CD14-positive monocyte (primary cell): Measurements from ENCODE around the gene DDN. TPM values are rescaled to one million over a fixed set of nuclear protein-coding genes. Genes with fewer than 3 reads are reported as not detected.

Experiments
- DNase-seq, 3 donors: peaks; one replicate each; pipeline ENCODE4 v3.0.0-alpha.2; 2011 to 2022
- H2AFZ ChIP-seq: 2 replicates; pipeline ENCODE4 v1.6.0; 2012; ENCODE audit warnings: mild to moderate bottlenecking, low read depth, low read length, inconsistent platforms; ENCODE audit not compliant: insufficient read depth, poor library complexity, severe bottlenecking
- H3K27ac ChIP-seq, 2 donors: 1 replicate in 1 of 2; 2 replicates in 1 of 2; pipeline ENCODE4 v1.5.1; 2012 to 2013; ENCODE audit warnings: low read length in 2 of 2, control low read depth in 1 of 2, inconsistent platforms in 1 of 2, low read depth in 1 of 2, mild to moderate bottlenecking in 1 of 2
- H3K27me3 ChIP-seq, 2 donors: one replicate each; pipeline versions ENCODE4 v1.6.0 to v1.6.1; 2011 to 2013; ENCODE audit warnings: low read length in 2 of 2; ENCODE audit not compliant: control insufficient read depth in 2 of 2, insufficient read depth in 2 of 2
- H3K36me3 ChIP-seq, 2 donors: replicated peaks in 1 of 2; 1 replicate in 1 of 2; 2 replicates in 1 of 2; pipeline versions ENCODE4 v1.5.1 to v1.6.1; 2012 to 2013; ENCODE audit warnings: low read length in 2 of 2, control low read depth in 1 of 2, inconsistent platforms in 1 of 2, mild to moderate bottlenecking in 1 of 2; ENCODE audit not compliant: insufficient read depth in 2 of 2, control insufficient read depth in 1 of 2
- H3K4me1 ChIP-seq, 2 donors: 1 replicate in 1 of 2; 2 replicates in 1 of 2; pipeline versions ENCODE4 v1.5.1 to v1.6.1; 2012 to 2013; ENCODE audit warnings: low read length in 2 of 2, control low read depth in 1 of 2, inconsistent platforms in 1 of 2, mild to moderate bottlenecking in 1 of 2, moderate library complexity in 1 of 2; ENCODE audit not compliant: insufficient read depth in 2 of 2, control insufficient read depth in 1 of 2
- H3K4me2 ChIP-seq: replicated peaks from 2 replicates; pipeline ENCODE3; 2012; ENCODE audit warnings: low read length, moderate library complexity, mild to moderate bottlenecking; ENCODE audit not compliant: poor library complexity, severe bottlenecking; ENCODE audit errors: extremely low read depth
- H3K4me3 ChIP-seq, 3 experiments: fragments of 200-600 bp in 1 of 3; sonication (generic) in 1 of 3; replicated peaks in 1 of 3; 1 replicate in 2 of 3; 2 replicates in 1 of 3; pipeline ENCODE4 v1.5.1; 2011 to 2013; ENCODE audit warnings: low read length in 3 of 3, mild to moderate bottlenecking in 3 of 3, control low read depth in 2 of 3, low read depth in 2 of 3, inconsistent platforms in 1 of 3, moderate library complexity in 1 of 3
- H3K79me2 ChIP-seq: 2 replicates; pipeline ENCODE4 v1.6.0; 2012; ENCODE audit warnings: mild to moderate bottlenecking, control low read depth, inconsistent platforms, low read length, moderate library complexity; ENCODE audit not compliant: insufficient read depth
- H3K9ac ChIP-seq: 2 replicates; pipeline ENCODE4 v1.6.0; 2017; ENCODE audit warnings: low read length, mild to moderate bottlenecking; ENCODE audit not compliant: insufficient read depth, poor library complexity, severe bottlenecking
- H3K9me3 ChIP-seq, 2 donors: replicated peaks in 1 of 2; 1 replicate in 1 of 2; 2 replicates in 1 of 2; pipeline versions ENCODE4 v1.5.1 to v1.6.1; 2012 to 2013; ENCODE audit warnings: low read length in 2 of 2, control low read depth in 1 of 2; ENCODE audit not compliant: control insufficient read depth in 1 of 2, insufficient read depth in 1 of 2
- H4K20me1 ChIP-seq: 2 replicates; pipeline ENCODE4 v1.6.0; 2012; ENCODE audit warnings: mild to moderate bottlenecking, low read length, control low read depth, moderate library complexity; ENCODE audit not compliant: insufficient read depth
- H3K27ac Mint-ChIP-seq, 7 donors: one replicate each; pipeline ENCODE4 v1.8.0; 2020; ENCODE audit warnings: mild to moderate bottlenecking in 7 of 7, mixed read lengths in 7 of 7, moderate library complexity in 6 of 7, inconsistent platforms in 2 of 7
- H3K27me3 Mint-ChIP-seq, 3 donors: one replicate each; pipeline ENCODE4 v1.8.0; 2021 to 2022; ENCODE audit warnings: low read depth in 3 of 3, mild to moderate bottlenecking in 3 of 3, mixed read lengths in 3 of 3, moderate library complexity in 3 of 3, inconsistent platforms in 1 of 3
- H3K36me3 Mint-ChIP-seq, 2 donors: one replicate each; pipeline ENCODE4 v1.8.0; 2020; ENCODE audit warnings: mixed read lengths in 2 of 2, inconsistent platforms in 1 of 2, mild to moderate bottlenecking in 1 of 2
- H3K4me1 Mint-ChIP-seq: one replicate; pipeline ENCODE4 v1.8.0; 2020; ENCODE audit warnings: mild to moderate bottlenecking, mixed read lengths
- H3K4me3 Mint-ChIP-seq, 2 donors: one replicate each; pipeline ENCODE4 v1.8.0; 2020; ENCODE audit warnings: mild to moderate bottlenecking in 2 of 2, mixed read lengths in 2 of 2, moderate library complexity in 1 of 2
- H3K9me3 Mint-ChIP-seq, 7 donors: one replicate each; pipeline ENCODE4 v1.8.0; 2020 to 2022; ENCODE audit warnings: mixed read lengths in 7 of 7, mild to moderate bottlenecking in 6 of 7, moderate library complexity in 6 of 7, inconsistent platforms in 2 of 7
- WGBS: methylation state at CpG from one replicate; pipeline ENCODE4 v1.1.5; 2013; ENCODE audit warnings: missing lambda C conversion rate; ENCODE audit not compliant: insufficient coverage; 5-methylcytosine and 5-hydroxymethylcytosine counted together
- intact Hi-C, 2 donors: fragments of 100-400 bp; cut with micrococcal nuclease; formaldehyde crosslinking; loops; one replicate each; pipeline versions ENCODE4 v1.15.0 to v1.15.1; 2023
- polyA plus RNA-seq, 3 donors: library from polyadenylated mRNA; depleted of rRNA in 1 of 3; unstranded in 2 of 3; stranded (reverse) in 1 of 3; fragments of 300-500 nt in 2 of 3; fragments of >200 nt in 1 of 3; fragmentation: Illumina TruSeq in 2 of 3; gene quantifications; 1 replicate in 2 of 3; 2 replicates in 1 of 3; pipeline ENCODE4 v1.2.3, GENCODE V29; 2012 to 2021
- TF ChIP-seq, protein P1 (sequence below): fragments of 200-600 bp; IDR thresholded peaks from one replicate; pipeline ENCODE4 v1.8.0; 2022; ENCODE audit warnings: antibody characterized with exemption, mild to moderate bottlenecking

Gene DDN
- polyA plus RNA-seq, 3 donors, result 0.27 TPM; not detected in 2

- WGBS, result 100% methylated on average over 2 of the region's 7 CpGs
- TF ChIP-seq, protein P1, sequence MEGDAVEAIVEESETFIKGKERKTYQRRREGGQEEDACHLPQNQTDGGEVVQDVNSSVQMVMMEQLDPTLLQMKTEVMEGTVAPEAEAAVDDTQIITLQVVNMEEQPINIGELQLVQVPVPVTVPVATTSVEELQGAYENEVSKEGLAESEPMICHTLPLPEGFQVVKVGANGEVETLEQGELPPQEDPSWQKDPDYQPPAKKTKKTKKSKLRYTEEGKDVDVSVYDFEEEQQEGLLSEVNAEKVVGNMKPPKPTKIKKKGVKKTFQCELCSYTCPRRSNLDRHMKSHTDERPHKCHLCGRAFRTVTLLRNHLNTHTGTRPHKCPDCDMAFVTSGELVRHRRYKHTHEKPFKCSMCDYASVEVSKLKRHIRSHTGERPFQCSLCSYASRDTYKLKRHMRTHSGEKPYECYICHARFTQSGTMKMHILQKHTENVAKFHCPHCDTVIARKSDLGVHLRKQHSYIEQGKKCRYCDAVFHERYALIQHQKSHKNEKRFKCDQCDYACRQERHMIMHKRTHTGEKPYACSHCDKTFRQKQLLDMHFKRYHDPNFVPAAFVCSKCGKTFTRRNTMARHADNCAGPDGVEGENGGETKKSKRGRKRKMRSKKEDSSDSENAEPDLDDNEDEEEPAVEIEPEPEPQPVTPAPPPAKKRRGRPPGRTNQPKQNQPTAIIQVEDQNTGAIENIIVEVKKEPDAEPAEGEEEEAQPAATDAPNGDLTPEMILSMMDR, result no peak
- intact Hi-C loops, result no loop called here
- no peak for DNase-seq
- H3K4me2 ChIP-seq, result no peak overlapping the region
- peaks cover 27 to 44% of the 10 kb centered on the region in 2 donors for H3K4me1 ChIP-seq
- no peaks in the 10 kb centered on the region for H3K79me2 ChIP-seq
- no peak overlapping the region for H3K27ac Mint-ChIP-seq
- H2AFZ ChIP-seq, result no peak overlapping the region
- H3K36me3 Mint-ChIP-seq, result peaks cover 3 to 14% of the 10 kb centered on the region in 2 donors
- H3K27me3 ChIP-seq, result peaks cover 31 to 48% of the 10 kb centered on the region in 2 donors
- no peak overlapping the region for H3K27ac ChIP-seq
- no peak overlapping the region for H3K9ac ChIP-seq
- H3K4me1 Mint-ChIP-seq, result peaks cover 37% of the 10 kb centered on the region
- peaks cover 0 to 20% of the 10 kb centered on the region in 2 donors for H3K9me3 ChIP-seq
- H3K4me3 Mint-ChIP-seq, result no peak overlapping the region
- H4K20me1 ChIP-seq, result peaks cover 10% of the 10 kb centered on the region
- no peak overlapping the region for H3K4me3 ChIP-seq
- peaks cover 0 to 15% (median 11%) of the 10 kb centered on the region in 7 donors for H3K9me3 Mint-ChIP-seq
- no peaks in the 10 kb centered on the region for H3K36me3 ChIP-seq
- H3K27me3 Mint-ChIP-seq, result peaks cover 43 to 53% (median 49%) of the 10 kb centered on the region in 3 donors
These were observed 31.2 kb downstream of the DDN start for GRCh38 chr12:48967991-48968390.

GRCh38 chr12:48966177-48966895, 32.8 kb downstream of the DDN start:
- Histone ChIP-seq H2AFZ (peak overlapping the region; percentile 60), H3K27me3 (peaks cover 16 to 36% of the 10 kb centered on the region in 2 donors), H3K4me1 (peaks cover 16 to 28% of the 10 kb centered on the region in 2 donors), H3K36me3 (no peaks in the 10 kb centered on the region), H4K20me1 (peaks cover 10% of the 10 kb centered on the region), H3K9ac (no peak overlapping the region), H3K4me3 (no peak overlapping the region), H3K27ac (no peak overlapping the region), H3K79me2 (no peaks in the 10 kb centered on the region), H3K4me2 (no peak overlapping the region), H3K9me3 (peaks cover 0 to 15% of the 10 kb centered on the region in 2 donors)
- DNase-seq, result no peak
- peaks cover 24% of the 10 kb centered on the region for H3K4me1 Mint-ChIP-seq
- TF ChIP-seq, protein P1, result no peak
- peaks cover 0 to 10% (median 6%) of the 10 kb centered on the region in 7 donors for H3K9me3 Mint-ChIP-seq
- peaks cover 31 to 40% (median 32%) of the 10 kb centered on the region in 3 donors for H3K27me3 Mint-ChIP-seq
- H3K27ac Mint-ChIP-seq, result peak overlapping the region in 2 of 7 donors; percentile 33 to 76
- H3K36me3 Mint-ChIP-seq, result peaks cover 3 to 10% of the 10 kb centered on the region in 2 donors
- peak overlapping the region in 1 of 2 donors; percentile 68 for H3K4me3 Mint-ChIP-seq
- WGBS, result 82% methylated on average over 16 of the region's 20 CpGs
- intact Hi-C loops, result no loop called here
